HuH-7 (cell line): ENCODE measurements around the gene PBXIP1.

ENCODE experiments used
- DNase-seq: peaks from one replicate; pipeline ENCODE4 v3.0.0; 2011; ENCODE audit warnings: low spot score

Gene PBXIP1

GRCh38 chr1:154895798-154896197 is 60.1 kb downstream of the PBXIP1 start:
- DNase-seq: no peak
